RPMI7951 (cell line): ENCODE results near the gene ELAVL4. TPM values are rescaled to one million over a fixed set of nuclear protein-coding genes. Genes with fewer than 3 reads are reported as not detected.

Experiments
- DNase-seq: peaks from one replicate; pipeline ENCODE4 v3.0.0-alpha.2; 2012; ENCODE audit warnings: low read depth
- total RNA-seq: library from RNA; depleted of rRNA; stranded (reverse); fragments of >200 nt; shearing (Covaris generic); gene quantifications from 2 replicates; pipeline ENCODE4 v1.2.3, GENCODE V29; 2014

ELAVL4 gene
- total RNA-seq, 1 experiment from 2014 or later, result not detected

DNA sequence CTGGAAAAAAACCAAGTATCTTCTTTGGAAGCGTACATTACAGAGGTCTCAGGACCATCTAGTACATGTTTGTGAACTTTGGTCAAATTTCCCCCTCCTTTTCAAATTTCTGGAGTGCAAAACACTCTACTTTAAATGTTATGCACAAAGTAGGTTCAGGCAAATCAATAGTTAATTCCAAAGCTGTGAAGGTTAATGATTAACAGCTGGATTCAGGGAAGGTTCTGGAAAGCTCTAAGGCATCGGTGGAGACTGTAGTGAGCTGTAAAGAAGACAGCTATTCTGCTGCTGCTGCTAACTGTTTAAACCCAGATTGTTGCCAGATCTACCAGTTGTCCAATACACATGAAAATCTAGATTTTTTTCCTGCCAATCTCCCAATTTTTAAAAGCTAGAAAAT lies 70.9 kb downstream of the ELAVL4 start:
- no peak for DNase-seq

DNA sequence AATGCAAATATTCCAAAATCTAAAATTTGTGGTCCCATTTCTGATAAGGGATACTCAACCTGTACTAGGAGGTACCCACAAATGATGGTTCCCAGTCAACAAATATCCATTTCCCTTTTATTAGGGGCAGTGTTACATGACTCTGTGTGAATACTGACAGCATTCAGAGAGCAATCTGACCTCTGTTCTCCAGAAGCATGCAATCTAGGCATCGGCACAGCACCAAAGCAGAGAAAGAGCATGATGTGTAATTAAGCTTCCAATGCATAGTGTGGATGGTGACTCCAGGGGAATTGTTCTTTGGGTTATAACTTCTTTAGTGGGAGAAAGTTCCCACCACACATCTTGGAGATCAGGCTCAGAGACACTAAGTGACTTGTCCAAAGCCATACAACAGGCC lies 71.6 kb downstream of the ELAVL4 start:
- no peak for DNase-seq

DNA sequence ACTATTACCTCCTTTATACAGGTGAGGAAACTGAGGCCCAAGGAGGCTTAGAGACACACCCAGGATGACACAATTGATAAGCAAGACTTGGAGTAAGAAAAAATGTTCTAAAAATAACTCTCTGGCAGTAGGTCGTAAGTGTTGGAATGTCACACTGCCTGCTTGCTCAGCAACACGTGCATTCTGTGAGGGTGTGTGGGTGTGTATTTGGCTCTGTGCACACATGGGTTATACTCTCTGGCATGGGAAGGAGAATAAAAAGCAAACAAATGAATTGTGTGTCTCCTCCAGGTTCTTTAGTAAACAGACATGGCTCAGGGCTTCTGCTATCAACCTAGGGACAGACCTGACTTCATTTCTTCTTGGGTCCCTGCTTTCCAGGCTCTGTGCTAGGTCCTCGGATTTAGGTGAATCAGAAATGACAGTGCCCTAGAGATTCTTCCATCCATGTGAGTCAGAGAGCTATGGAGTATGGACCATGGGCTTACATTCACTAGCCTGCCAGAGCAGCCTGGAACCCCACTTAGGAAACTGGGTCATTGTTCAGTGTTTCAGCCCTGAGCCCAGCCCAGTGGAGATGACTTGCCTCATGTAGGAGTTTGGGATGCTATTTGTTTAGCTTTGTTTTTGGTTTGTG lies 72.4 kb downstream of the ELAVL4 start:
- DNase-seq, result no peak

DNA sequence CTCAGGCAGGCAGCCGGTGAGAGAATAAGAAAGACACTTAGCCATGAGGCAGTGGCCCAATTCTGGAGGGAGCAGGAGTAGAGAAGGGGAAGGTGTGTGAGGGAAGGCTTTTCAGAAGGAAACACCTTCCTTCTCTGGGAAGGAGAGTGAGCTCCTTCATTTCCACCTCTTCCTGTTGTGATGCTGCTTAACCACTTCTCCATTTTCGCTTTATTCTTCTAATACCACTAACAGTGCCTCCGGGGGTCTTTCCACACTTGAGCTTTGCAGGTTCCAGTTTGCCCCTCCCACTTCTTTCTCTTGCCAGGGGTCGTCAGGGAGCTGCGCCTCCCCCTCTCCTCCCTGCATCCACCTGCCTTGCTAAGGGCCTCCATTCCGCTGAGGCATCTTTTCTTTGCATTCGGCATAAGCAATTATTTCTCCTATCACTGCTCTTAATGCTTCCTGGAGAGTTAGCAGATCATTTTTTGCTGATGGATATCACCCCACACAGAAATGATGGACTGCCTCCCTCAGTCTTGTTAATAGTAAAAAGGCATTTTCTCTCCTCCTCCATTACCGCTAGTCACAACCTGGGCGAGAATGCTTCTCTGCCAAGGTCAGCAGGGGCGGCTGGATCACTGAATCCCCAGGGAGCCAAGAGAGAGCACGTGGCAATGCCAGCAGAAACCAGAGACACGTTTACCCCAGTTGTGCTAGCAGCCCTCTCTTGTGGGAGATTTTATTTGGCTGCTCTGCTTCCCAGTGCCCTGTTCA lies 74.8 kb downstream of the ELAVL4 start:
- no peak for DNase-seq

DNA sequence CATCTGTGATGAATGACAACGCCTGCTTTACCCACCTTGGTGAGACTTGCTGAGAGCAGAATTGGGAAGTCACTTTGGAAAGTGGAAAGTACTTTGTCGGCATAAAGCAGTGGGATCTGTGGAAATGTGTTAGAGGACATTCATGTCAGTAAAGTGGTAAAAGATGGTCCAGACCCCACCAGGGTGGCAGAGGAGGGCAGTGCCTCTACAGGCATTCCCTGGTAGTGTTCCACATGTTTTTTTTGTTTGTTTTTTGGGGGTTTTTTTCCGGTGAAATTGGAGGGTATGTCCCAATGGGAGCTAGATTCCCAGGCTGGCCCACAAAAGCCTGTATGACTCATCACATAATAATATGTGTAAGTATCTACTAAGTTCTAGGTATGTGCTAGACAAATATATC lies 80.6 kb downstream of the ELAVL4 start:
- DNase-seq, result no peak

DNA sequence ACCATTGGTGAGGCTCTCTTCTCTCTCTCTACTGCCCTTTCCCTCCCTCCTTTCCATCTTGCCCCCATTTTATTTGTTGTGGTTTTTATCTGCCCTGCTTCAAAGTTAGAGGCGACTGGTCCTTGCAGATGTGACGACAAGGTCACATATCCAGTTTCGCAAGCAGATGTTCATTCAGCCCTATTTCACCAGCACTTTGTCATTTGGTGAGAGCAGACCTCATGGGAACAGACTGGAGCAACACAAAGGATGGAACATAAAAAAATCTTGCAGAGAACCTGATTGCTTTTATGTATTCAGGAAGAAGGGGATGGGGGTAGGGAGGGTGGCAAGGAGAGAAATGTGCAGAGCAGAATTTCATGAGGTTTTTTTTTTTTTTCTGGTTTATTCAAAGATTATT lies 84.3 kb downstream of the ELAVL4 start:
- DNase-seq, result no peak

DNA sequence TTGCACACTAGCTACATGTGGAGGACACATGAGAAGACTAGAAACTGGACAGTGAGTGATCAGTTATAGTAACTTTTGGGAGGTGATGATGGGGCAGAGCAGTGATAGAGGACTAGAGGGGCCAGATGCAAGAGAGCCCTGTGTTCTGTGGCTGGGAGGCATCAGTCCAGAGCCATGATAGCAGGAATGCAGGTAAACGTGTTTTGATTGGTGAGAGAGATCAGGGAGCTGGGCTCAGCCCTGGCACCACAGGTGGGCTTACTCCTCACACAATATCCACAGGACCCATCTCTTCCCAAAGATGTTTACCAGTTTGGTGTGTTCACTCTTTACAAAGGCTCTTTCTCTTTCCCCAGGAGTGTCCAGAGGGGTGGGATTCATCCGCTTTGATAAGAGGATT lies 86.5 kb downstream of the ELAVL4 start:
- no peak for DNase-seq

DNA sequence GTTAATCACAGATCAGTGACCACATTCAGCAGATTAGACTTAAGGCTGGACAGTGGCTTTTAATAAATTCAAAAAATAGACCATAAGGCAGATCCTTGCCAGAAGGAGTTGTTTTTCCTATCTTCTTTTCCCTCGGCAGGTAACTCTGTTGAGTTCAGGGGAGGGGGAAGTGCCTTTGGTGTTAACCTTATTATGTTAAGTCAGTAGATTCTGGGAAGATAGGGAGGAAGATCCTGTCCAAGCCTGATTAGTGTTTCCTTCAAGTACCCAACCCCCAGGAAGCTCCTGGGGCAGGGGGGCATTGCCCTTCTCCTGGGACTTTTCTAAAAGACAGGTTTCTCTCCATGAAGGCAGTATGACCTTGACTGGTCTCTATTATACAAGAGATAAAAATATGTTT lies 87.4 kb downstream of the ELAVL4 start:
- no peak for DNase-seq

DNA sequence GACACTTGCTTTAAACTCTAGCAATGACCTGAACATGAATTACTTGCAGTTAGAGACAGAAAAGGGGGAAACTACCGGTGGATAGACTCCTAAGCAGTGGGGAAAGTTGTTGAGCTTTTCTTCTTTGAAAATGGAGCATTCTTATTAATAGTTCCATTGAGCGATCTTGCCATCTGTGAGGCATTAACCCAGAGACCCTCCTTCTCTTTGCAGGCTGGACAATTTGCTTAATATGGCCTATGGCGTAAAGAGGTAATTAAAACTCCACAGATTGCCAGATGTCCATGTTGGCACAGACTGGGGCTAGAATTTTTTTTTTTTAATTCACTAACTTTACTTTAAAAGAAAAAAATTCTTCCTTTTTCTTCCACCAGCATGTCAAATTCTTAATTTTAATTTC lies 88.5 kb downstream of the ELAVL4 start:
- no peak for DNase-seq

DNA sequence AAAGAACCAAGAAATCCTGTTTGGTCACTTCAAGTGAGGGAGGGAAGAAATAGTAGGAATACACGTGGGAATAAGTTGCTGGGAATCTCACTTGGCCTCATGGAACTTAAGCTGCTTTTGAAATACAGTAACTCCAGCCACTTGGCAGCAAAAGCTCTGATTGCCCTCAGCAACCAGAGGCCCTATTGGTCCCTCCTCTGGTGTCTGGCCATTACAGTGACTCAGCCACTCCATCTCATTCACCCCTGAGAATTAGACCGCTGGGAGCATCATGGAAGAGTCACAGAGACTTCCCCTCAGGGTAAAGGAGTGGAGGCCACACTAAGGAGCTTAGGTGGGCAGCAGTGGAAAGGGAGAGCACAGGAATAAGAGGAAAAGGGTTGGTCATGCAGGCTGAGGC lies 99.6 kb downstream of the ELAVL4 start:
- no peak for DNase-seq

DNA sequence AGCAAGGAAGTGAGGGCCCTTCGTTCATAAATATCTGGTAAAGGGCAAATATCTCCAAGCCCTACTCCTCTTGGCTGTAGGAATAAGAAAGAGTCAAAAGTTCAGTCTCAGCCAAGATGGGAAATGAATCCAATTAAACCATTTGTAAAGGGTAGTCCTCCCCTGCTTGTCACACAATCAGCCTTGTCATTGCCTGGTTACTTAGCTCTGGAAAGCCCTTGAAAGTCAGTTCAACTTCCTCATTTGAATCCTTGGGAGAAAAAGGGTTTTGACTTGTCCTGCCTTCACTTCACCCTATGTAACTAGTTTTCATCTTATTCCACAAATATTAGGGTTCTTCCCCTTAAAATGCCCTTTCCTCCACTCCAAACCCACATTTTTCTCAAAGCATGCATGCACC lies 100.0 kb downstream of the ELAVL4 start:
- no peak for DNase-seq

DNA sequence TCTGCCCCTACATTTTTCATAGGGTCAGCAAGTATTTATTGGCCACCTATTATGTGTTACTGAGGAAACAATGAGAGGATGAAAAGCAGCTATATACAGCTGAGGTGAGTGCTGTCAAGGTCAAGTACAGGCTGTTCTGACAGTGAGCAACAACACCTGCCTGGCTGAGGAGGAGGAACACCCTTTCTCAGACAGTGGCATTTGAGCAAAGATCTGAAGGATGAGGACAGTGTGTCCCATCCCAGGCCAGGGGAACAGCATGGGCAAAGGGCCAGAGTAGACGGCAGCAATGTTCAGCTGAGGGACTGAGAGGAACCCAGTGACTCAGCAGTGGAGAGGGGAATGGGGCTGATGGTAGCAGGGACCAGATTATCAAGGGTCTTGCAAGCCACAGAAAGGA lies 101.0 kb downstream of the ELAVL4 start:
- no peak for DNase-seq

DNA sequence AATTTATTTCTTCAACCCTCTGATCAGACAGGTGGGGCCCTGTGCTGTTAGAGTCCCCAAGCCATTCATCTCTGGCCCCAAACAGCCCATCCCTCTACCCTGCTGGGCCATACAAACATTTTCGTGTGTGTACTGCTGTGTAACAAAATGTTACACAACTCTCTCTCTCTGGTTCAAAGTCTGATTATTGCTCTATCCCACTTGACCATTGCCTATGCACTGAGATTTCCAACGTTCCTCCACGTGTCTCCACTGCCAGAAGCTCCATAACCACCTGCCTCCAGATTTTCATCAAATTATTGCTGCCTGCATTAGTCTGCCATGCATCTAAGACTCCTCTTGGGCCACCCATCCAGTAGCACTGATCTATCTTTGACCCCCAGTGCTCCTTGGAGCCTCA lies 104.8 kb downstream of the ELAVL4 start:
- DNase-seq, result no peak

DNA sequence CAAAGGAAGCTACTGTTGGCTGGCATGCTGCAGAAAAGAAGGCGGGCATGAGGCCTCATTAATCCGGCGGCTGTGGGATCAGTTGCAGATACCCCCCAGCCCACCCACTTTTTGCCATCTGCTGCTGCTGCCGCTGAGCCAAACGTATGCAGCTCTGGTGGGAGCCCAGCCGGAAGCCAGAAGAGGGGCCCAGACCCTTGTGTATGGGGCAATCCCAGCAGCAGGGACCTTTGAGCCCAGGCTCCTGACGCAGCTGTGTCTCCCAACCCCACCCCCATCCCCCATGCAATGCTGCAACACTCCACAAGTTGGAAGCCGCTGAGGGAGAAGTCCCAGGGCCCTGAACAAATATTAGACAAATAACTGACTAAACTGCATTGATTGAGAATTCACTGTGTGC lies 106.0 kb downstream of the ELAVL4 start:
- no peak for DNase-seq

DNA sequence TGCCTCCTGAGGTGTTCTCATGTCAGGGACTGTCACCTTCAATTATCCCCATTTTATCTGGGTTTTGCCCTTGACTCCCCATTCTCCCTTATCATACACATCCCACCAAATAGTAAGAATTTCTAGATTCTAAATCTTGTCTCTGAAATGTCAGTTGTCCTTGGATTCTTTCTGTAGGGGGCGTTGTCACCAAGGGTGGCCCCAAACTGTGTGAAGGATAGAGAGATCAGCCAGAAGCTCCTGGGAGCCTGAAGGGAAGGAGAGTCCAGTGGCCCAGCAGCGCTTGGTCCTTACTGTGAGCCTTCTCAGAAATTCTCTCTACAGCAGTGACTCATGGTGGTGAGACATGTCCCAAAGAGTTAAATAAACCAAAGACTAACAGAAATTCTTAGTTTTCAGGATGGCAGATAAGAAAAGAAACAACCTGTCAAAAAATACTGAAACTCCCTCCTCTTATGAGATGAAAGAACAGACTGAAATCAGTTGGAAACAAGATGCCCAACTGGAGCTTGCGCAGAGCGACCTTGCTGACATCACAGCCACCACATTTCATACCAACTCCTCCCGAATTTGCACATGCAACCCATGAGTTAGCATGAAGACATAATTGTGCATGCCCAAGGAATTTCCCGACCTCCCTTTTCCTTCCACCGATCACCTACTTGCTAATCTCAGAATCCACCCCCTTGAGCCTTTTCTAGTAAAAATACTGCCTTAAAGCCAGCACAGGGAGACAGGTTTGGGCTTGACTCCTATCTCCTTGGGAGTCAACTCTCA lies 109.8 kb downstream of the ELAVL4 start:
- DNase-seq, result no peak

DNA sequence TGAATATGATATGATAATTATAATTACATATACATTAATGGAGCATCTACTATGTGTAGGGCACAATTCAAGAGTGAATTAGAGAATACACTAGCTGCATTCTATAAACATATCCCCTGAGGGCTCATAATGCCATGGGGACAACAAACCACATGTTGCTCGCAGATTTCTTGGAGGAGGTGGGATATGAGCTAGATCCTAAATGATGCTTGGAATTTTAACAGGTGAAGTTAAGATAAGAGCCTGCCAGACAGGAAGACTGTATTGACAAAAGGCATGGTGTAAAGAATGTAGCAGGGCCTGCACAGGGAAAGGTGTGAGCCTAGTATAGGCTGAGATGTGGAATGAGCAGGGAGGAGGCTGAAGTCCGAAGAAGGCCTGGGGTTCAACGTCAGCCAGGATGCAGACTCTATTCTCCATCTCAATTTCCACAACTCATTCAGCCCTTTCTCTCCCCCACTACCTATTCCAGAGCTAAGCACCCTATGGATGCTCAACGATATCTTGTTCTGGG lies 120.2 kb downstream of the ELAVL4 start:
- no peak for DNase-seq

DNA sequence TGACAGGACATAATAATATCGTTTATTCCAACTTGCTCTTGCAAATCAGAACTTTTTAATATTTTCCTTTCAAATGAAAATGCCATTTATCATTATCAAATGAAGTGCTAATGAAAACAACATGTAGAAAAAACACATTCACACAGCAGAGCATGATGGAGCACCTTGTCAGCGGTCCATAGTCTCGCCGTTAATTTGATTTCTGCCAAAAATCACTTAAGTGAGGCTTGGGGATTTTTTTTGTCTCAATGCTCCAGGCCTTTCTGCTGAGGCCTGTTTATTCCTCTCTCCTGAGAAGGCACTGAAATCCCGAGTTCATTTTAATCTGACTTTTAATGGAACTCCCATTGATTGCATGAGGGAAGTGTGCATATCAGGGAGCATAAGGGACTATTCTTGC lies 122.5 kb downstream of the ELAVL4 start:
- DNase-seq, result no peak

DNA sequence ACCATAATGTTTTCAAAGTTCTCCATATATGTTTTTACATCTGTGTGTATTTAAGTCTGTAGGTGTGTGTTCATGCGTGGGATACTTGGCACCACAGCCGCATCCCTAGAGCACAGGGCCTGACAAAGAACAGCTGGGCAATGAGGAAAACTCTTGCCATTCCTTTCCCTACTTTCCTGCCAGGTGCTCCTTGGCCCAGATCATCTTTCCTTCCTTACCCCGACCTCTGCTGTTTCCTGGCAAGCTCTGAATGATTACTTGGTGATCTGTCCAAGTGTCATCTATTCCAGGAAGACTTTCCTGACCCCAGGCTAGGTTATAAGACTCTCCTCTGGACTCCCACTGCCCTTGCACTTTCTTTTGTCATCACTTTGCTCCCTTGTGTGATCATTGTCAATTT lies 123.6 kb downstream of the ELAVL4 start:
- no peak for DNase-seq

DNA sequence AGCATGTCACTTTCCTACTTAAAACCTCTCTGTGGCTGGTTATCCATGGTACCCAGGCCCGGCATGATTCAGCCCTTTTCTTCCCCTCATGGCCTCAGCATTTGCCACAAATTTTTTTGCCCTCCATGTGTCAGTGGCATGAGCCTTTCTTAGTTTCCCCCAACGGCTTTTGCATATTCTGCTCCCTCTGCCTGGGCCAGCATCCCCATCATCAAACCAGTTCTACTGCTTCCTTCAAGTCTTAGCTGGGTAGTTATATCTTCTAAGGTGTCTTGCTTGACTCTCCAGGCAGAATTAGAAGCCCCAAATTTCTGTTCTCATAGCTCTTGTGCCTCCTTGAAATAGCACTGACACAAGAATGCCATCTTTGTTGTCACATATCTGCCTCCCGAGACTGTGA lies 127.9 kb downstream of the ELAVL4 start:
- DNase-seq, result no peak

DNA sequence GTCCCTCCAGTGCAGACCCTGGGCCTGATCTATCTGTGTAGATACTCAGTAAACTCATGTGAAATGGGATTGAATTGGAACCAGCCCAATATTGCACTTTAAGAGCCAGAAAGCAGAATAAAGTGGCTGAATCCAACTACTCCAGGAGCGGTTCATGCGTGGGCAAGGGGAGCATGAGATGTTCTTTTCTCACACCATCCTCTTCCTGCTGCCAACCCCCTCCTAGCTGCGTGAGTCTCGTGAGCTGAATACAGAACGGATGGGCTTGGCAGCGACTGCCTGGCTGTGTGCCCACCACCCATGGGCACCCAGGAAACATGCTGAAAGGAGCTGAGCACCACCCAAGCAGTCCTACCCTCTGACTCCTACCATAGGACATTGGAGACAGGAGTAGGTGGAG lies 128.3 kb downstream of the ELAVL4 start:
- no peak for DNase-seq

DNA sequence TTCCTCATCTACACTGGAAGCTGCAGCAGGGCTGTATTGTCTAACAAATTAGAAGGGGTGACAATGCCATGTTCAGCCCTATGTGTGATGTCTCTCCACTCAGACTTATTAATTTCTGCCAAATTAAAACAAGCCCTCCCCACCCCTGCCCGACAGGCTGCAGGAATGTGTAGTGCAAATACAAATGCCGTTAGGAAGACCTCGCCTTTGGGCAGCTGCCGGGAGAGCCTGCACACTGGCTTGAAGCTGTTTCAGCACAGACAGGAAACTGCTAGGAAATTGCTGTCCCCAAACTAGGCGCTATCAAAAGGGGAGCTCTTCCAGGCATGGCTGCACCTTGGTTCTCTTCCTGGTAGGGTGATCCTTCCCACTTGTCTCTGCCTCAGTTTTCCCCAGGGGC lies 135.2 kb downstream of the ELAVL4 start:
- no peak for DNase-seq

DNA sequence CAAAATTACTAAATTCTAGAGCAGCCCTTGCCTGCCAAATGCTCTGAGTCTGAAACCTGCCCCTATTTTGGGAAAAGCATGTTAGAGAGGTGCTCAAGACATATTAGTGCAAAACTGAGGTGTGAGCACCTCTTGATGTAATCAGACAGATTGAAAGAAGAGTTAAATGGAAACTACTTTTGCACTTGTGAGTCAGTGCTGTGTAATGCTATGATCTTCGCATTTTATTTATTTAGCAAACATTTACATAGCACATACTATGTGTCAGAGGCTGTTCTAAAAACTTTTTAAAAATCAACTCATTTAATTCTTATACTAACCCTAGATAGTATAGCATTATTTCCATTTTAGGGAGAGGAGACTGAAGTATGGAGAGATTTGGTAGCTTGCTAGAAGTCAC lies 138.1 kb downstream of the ELAVL4 start:
- DNase-seq, result no peak

DNA sequence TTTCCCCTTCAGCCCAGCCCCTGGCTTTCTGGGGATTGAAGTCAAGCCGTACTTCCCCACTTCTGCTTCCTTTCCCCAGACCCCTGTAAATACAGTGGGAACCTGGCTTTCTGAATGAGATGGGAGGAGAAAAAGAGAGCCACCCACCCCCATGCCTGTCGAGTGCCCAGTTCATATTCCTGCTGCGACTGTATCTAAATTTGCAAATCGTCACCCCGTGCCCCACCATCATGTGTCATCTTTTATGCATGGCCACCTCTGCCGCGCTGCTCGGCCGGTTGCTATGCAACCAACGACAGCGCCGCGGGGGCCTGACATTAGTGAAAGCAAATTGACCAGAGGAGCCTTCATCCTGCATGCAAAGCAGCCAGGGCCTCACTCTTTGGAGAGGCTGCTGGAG lies 143.0 kb downstream of the ELAVL4 start:
- DNase-seq, result no peak
